Subcutaneous adipose tissue (tissue), 4 donors: ENCODE results near the gene TRPC1. TPM values are rescaled to one million over a fixed set of nuclear protein-coding genes. Genes with fewer than 3 reads are reported as not detected.

Experiments used
- total RNA-seq, 4 donors: library from RNA; depleted of rRNA; stranded (reverse); fragments of >200 nt; gene quantifications; one replicate each; pipeline ENCODE4 v1.1.0, GENCODE V29; 2016
- TF ChIP-seq, protein P1 (sequence below): fragments of 450-650 bp; IDR thresholded peaks from one replicate; pipeline ENCODE4 v1.5.1; 2016; ENCODE audit warnings: low read depth, mild to moderate bottlenecking, control low read depth, antibody characterized with exemption, moderate library complexity

Gene TRPC1
- total RNA-seq, 4 donors from 2014 or later: 8.3 to 16.5 (median 13.3) TPM

DNA sequence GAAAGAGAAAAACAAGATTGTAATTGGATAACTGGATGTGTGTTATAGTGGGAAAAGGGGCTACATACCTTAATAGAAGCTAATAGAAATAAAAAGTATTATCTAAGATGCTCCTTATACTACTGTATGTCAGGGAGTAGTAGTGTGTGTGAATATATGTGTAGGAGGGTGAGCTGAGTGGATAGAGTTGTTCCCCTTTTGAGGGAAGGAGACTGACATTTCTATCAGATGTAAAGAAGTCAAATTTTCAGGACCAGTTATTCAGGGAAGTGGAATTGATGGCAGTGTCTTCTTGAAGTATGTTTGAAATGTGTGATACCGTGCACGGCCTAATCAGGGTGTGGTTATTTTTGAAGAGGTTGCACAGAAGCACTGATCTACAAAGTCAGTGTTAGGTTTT is 116.0 kb downstream of the TRPC1 start:
- TF ChIP-seq, protein P1, sequence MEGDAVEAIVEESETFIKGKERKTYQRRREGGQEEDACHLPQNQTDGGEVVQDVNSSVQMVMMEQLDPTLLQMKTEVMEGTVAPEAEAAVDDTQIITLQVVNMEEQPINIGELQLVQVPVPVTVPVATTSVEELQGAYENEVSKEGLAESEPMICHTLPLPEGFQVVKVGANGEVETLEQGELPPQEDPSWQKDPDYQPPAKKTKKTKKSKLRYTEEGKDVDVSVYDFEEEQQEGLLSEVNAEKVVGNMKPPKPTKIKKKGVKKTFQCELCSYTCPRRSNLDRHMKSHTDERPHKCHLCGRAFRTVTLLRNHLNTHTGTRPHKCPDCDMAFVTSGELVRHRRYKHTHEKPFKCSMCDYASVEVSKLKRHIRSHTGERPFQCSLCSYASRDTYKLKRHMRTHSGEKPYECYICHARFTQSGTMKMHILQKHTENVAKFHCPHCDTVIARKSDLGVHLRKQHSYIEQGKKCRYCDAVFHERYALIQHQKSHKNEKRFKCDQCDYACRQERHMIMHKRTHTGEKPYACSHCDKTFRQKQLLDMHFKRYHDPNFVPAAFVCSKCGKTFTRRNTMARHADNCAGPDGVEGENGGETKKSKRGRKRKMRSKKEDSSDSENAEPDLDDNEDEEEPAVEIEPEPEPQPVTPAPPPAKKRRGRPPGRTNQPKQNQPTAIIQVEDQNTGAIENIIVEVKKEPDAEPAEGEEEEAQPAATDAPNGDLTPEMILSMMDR: no peak

DNA sequence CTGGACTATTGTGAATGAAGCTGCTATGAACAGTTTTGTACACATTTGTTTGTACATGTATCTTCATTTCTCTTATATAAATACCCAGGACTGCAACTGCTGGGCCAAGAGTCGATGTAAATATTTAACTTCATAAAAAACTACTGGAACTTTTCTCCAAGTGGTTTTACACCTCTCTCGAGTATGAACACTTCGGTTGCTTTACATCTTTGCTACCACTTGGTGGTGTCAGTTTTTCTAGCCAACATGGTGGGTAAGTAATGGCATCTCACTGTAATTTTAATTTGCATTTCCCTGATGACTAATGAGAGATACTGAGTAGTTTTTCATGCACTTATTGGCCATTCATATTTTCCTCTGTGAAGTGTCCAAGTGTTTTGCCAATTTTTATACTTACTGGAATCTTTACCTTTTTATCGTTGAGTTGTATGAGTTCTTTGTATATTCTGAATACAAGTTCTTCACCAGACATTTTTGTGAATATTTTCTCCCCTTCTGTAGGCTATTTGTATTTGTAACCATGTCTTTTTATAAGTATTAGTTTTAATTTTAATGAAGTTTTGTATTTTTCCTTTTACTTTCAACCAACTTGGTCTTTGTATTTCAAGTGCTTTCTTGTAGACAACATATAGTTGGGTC is 120.6 kb downstream of the TRPC1 start:
- TF ChIP-seq, protein P1: no peak

DNA sequence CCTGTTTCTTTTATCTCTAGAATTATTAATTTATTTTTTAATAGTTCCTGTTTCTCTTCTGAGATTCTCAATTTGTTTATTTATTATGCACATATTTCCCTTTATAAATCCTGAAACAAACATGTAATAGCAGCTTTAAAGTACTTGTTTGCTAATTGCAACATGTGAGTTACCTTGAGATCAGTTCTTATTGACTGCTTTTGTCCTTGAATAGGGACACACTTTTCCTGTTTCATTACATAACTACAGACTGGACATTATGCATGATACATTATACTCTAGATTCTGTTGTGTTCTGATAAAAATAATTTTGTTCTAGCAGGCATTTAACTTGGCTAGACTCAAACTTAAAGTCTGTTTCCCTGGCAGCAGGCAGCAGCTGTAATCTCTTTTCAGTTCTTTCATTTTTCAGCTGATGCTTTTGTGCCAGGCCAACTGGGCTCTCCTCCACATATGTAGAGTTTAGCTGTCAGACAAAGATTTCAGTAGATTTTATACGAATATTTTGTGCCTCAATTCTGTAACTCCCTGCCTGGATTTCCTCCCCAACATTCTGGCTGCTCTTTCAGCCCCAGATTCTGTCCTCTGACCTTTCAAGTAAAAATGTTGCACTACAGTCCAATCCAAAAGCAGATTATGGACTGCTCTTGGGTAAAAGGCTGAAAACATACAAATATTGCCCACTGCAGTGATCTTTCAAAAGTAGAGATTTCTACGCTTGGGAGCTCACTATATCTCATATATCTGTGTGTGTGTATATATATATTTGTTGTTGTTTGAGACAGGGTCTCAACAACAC is 123.1 kb downstream of the TRPC1 start:
- TF ChIP-seq, protein P1: no peak

DNA sequence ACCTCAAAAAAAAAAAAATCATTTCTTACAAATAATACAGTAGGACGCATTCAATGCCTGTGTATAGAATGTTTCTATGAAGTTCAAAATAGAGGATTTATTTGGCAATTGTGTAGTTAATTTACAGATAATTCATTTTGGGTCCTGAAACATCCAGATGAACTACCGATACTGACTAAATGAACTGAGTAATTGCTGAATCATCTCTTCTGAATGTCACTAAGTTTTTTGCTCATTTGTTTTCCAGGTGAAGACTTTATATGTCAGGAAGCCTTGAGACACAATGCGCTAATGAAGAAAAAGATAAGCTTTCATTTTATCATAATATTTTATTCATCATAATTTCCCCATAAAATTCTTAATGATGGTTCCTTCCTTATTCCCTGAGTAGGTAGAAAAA is 125.3 kb downstream of the TRPC1 start:
- TF ChIP-seq, protein P1: no peak

DNA sequence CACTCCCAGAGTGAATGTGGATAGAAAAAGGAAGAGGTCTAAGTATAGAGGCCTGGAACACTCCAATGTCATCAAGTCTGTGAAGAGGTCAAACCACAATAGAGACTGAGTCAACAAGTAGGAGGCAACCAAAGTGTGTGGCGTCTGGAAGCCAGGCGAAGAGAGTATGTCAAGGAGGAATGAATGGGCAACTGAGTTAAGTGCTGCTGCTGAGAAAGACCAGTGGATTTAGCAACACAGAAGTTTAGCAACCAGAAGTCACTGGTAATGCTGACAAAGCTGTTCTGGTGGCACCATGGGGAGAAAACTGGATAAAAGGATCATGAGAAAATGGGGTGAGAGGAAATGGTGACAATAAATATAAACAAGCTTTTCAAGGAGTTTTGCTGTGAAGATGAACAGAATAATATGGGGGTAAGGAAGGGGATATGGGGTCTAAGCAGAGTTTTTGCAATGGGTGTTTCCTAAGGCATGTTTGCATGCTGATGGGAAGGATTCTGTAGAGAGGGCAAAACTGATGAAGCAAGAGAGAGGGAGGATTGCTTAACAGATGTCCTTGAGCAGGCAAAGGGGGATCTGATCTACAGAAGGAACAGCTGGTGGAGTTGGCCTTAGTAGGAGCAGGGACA is 126.7 kb downstream of the TRPC1 start:
- TF ChIP-seq, protein P1: no peak

DNA sequence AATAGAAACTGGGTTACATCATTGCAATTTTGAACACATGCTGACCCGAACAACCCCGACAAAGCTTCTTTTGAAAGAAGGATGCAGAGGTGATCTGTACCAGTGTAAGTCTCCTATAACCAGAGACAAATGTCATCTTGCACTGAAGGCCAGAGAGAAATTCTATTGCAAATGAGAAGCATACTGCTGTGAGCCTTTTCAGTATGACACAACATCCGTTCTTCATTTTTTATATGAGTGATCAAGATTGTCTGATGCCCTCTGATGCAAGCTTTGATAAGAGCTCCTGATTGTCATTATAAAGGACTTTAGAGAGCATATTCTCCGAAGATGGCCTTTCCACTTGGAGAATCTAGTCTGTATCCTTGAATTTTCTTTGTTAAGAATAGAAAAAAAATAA is 128.2 kb downstream of the TRPC1 start:
- TF ChIP-seq, protein P1: no peak
